T-helper 17 cell (primary cell): ENCODE results near the gene TAP1. TPM values are rescaled to one million over a fixed set of nuclear protein-coding genes. Genes with fewer than 3 reads are reported as not detected.
A peak's percentile ranks its signal among the peaks of the same experiment; 100 is the strongest.
"Not testable (repeated sequence)": the region's sequence is repeated elsewhere in the genome, so short reads cannot be mapped to it uniquely, and the experiment has no call there.

ENCODE experiments used
- ATAC-seq: fragments of 150-1000 bp; cut with Tn5 transposase; 2 replicates; pipeline ENCODE4 v1.10.0; 2021; ENCODE audit warnings: mild to moderate bottlenecking, moderate library complexity
- DNase-seq, 3 donors: peaks; one replicate each; pipeline versions ENCODE4 v3.0.0 to v3.0.0-alpha.2; 2020 to 2021
- H3K9me3 ChIP-seq: one replicate; pipeline ENCODE4 v1.7.0; 2013; ENCODE audit warnings: low read length, mild to moderate bottlenecking; ENCODE audit not compliant: control insufficient read depth, poor library complexity, severe bottlenecking
- H3K27ac Mint-ChIP-seq: one replicate; pipeline ENCODE4 v1.8.0; 2022; ENCODE audit warnings: mild to moderate bottlenecking, moderate library complexity, mixed read lengths
- H3K27me3 Mint-ChIP-seq: one replicate; pipeline ENCODE4 v1.8.0; 2022; ENCODE audit warnings: mixed read lengths
- H3K36me3 Mint-ChIP-seq: one replicate; pipeline ENCODE4 v1.8.0; 2022; ENCODE audit warnings: low read depth, mixed read lengths
- H3K4me1 Mint-ChIP-seq: one replicate; pipeline ENCODE4 v1.8.0; 2022; ENCODE audit warnings: mild to moderate bottlenecking, mixed read lengths
- H3K4me3 Mint-ChIP-seq: one replicate; pipeline ENCODE4 v1.8.0; 2022; ENCODE audit warnings: mild to moderate bottlenecking, moderate library complexity, mixed read lengths
- total RNA-seq, 4 donors: library from RNA in 2 of 4; stranded (reverse) in 2 of 4; gene quantifications; one replicate each; pipeline ENCODE4 v1.2.3 and lab custom pipeline; 2022 to 2026

TAP1 gene
- total RNA-seq (100 to 1,000 TPM; 119 to 125 TPM), total RNA-seq (lab: John Stamatoyannopoulos, UW) (184 to 262 reads per million in 2 donors)

DNA sequence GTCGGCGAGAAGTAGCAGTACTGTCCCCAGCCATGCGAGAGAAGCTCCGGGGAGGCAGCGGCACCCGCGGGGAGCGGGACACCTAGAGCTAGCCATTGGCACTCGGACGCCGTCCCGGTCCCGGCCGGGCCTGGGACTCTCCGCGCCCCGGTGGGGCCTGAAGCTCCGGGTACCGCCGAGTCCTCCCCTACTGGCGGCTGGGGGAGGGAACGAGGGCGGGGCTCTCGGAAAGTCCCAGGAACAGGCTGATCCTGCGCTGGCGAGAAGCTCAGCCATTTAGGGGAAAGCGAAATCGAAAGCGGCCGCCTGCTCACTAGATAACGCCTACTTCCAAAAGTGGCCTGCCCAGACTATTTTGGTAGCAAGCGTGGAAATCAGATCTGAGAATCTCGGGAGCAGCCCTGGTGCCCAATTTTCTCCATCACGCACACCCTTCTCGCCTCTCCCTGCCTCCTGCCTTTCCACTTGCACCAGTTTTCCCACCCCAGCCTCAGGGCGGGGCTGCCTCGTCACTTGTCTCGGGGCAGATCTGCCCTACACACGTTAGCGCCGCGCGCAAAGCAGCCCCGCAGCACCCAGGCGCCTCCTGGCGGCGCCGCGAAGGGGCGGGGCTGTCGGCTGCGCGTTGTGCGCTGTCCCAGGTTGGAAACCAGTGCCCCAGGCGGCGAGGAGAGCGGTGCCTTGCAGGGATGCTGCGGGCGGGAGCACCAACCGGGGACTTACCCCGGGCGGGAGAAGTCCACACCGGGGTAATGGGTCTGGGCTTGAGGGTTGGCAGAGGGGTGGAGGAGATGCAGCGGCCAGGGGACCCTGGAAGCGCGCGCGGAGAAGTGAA lies at the start of gene TAP1, which contains the start of gene PSMB9:
TSS of gene TAP1 (minus strand) at position 164 of the 835 bp plus-strand sequence. CDS start at position 96, 68 bp downstream.
TSS of gene PSMB9 (plus strand) at position 652 of the 835 bp plus-strand sequence. CDS start at position 690, 38 bp downstream.
- Mint-ChIP-seq H3K4me1 (peaks cover 66% of the 10 kb centered on the region), H3K36me3 (peaks cover 34% of the 10 kb centered on the region), H3K27me3 (no peaks in the 10 kb centered on the region), H3K27ac (peak within 1 kb of the TSS; percentile 100), H3K4me3 (peak within 1 kb of the TSS; percentile 99)
- ATAC-seq: peak; percentile 84
- H3K9me3 ChIP-seq: peaks cover 3% of the 10 kb centered on the region
- DNase-seq: peak; percentile 89 to 91 (median 90)

GRCh38 chr6:32895006-32895345 lies 41.5 kb upstream of the TAP1 start:
- DNase-seq (no peak), ATAC-seq (peak; percentile 18)
- H3K27ac Mint-ChIP-seq: peak overlapping the region; percentile 94
- no peaks in the 10 kb centered on the region for H3K36me3 Mint-ChIP-seq
- no peaks in the 10 kb centered on the region for H3K27me3 Mint-ChIP-seq
- H3K9me3 ChIP-seq: no peaks in the 10 kb centered on the region
- peaks cover 30% of the 10 kb centered on the region for H3K4me1 Mint-ChIP-seq
- peak overlapping the region; percentile 95 for H3K4me3 Mint-ChIP-seq

- Mint-ChIP-seq H3K36me3 (no peaks in the 10 kb centered on the region), H3K4me1 (peaks cover 30% of the 10 kb centered on the region), H3K27me3 (no peaks in the 10 kb centered on the region), H3K27ac (peak overlapping the region; percentile 94), H3K4me3 (peak overlapping the region; percentile 95)
- no peaks in the 10 kb centered on the region for H3K9me3 ChIP-seq
- ATAC-seq: peak; percentile 99
- DNase-seq: peak; percentile 87 to 98 (median 92)
Observed at GRCh38 chr6:32894085-32895005, 40.8 kb upstream of the TAP1 start.

DNA sequence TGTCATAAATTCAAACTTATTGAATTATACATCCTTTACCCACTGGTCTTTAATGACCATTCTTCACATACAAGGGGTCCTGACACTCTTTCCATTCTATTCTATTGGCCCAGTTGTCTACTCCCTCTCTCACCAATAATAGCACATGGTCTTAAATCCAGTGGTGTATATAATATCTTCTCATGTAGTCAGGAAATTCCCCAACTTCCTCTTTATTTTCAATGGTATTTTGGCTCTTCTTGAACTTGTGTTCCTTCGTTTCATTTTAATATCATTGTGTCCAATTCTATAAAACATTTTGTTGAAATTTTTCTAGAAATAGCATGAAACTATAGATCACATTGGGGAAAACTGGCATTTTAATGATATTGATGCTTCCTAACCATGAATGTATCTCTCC lies 37.3 kb upstream of the TAP1 start:
- Mint-ChIP-seq H3K27me3 (no peaks in the 10 kb centered on the region), H3K4me3 (no peak overlapping the region), H3K27ac (no peak overlapping the region), H3K4me1 (peaks cover 21% of the 10 kb centered on the region), H3K36me3 (no peaks in the 10 kb centered on the region)
- H3K9me3 ChIP-seq: no peaks in the 10 kb centered on the region
- ATAC-seq (no peak), DNase-seq (no peak)

GRCh38 chr6:32889533-32889932 lies 36.0 kb upstream of the TAP1 start:
- H3K9me3 ChIP-seq: no peaks in the 10 kb centered on the region
- ATAC-seq (no peak), DNase-seq (no peak)
- Mint-ChIP-seq H3K36me3 (no peaks in the 10 kb centered on the region), H3K4me1 (peaks cover 9% of the 10 kb centered on the region), H3K4me3 (no peak overlapping the region), H3K27ac (no peak overlapping the region), H3K27me3 (no peaks in the 10 kb centered on the region)

GRCh38 chr6:32888576-32888975 lies 35.1 kb upstream of the TAP1 start:
- no peak for DNase-seq
- peaks cover 2% of the 10 kb centered on the region for H3K4me1 Mint-ChIP-seq
- ATAC-seq: no peak
- no peak overlapping the region for H3K4me3 Mint-ChIP-seq
- no peaks in the 10 kb centered on the region for H3K27me3 Mint-ChIP-seq
- H3K36me3 Mint-ChIP-seq: no peaks in the 10 kb centered on the region
- H3K27ac Mint-ChIP-seq: no peak overlapping the region
- no peaks in the 10 kb centered on the region for H3K9me3 ChIP-seq

- Mint-ChIP-seq H3K27me3 (no peaks in the 10 kb centered on the region), H3K36me3 (no peaks in the 10 kb centered on the region), H3K4me3 (no peak overlapping the region), H3K4me1 (no peaks in the 10 kb centered on the region), H3K27ac (no peak overlapping the region)
- ATAC-seq (no peak), DNase-seq (no peak)
- H3K9me3 ChIP-seq: no peaks in the 10 kb centered on the region
Observed at GRCh38 chr6:32887616-32888015, 34.1 kb upstream of the TAP1 start.

- Mint-ChIP-seq H3K27me3 (no peaks in the 10 kb centered on the region), H3K4me3 (no peak overlapping the region), H3K36me3 (no peaks in the 10 kb centered on the region), H3K4me1 (no peaks in the 10 kb centered on the region), H3K27ac (no peak overlapping the region)
- ATAC-seq (no peak), DNase-seq (no peak)
- H3K9me3 ChIP-seq: no peaks in the 10 kb centered on the region
Observed at GRCh38 chr6:32886681-32887383, 33.3 kb upstream of the TAP1 start.

DNA sequence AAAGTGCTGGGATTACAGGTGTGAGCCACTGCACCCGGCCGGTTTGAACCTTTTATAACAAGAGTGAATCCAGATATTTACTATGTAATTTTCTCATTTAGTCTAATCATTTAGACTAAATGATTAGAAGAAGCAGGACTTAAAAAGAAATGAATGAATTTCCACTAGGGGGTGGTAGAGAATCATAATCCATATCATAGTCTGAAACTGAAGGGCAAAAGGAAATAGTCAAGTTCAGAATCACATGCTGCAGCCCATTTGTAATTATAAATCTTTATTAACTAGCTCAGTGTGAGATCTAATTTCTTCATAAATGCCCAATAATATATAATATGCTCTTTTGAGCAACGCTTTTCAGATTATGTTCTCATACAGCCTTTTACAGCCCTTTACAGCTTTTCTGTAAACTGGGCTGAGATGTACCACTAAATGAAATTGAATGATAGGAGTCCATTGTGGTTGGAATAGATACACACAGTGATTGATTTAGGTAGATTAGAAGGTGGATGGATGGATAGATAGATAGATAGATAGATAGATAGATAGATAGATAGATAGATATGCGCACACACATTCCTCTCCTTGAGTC lies 32.3 kb upstream of the TAP1 start:
- ATAC-seq: peak; percentile 60

DNA sequence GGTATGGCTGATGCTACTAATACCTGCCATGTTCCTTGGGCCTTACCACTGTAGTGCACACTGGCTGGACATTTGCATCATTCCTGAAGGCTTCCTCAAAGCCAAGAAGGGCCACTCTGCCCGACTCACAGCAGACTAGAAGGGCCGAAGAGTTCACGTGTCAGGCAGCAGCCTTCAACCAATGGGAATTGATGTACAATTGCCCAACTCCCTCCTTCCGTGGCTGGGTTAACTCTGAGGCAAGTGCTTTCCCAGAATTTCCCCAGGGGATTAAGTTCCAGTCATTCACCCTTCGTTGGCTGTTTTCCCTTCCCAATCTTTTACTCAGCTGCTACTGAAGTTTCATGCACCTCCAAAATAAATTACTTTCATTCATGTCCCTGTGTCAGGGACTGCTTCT lies 30.3 kb upstream of the TAP1 start:
- no peaks in the 10 kb centered on the region for H3K9me3 ChIP-seq
- H3K36me3 Mint-ChIP-seq: peaks cover 8% of the 10 kb centered on the region
- peaks cover 7% of the 10 kb centered on the region for H3K27me3 Mint-ChIP-seq
- H3K27ac Mint-ChIP-seq: no peak overlapping the region
- H3K4me1 Mint-ChIP-seq: no peaks in the 10 kb centered on the region
- ATAC-seq: no peak
- no peak for DNase-seq
- H3K4me3 Mint-ChIP-seq: no peak overlapping the region

More for the DNA sequence above, 32.3 kb upstream of the TAP1 start:
- no peak for DNase-seq
- H3K4me1 Mint-ChIP-seq: no peaks in the 10 kb centered on the region
- H3K36me3 Mint-ChIP-seq: peaks cover under 1% of the 10 kb centered on the region
- H3K4me3 Mint-ChIP-seq: no peak overlapping the region
- H3K9me3 ChIP-seq: no peaks in the 10 kb centered on the region
- H3K27ac Mint-ChIP-seq: no peak overlapping the region
- H3K27me3 Mint-ChIP-seq: no peaks in the 10 kb centered on the region

- ATAC-seq (no peak), DNase-seq (no peak)
- Mint-ChIP-seq H3K27ac (no peak overlapping the region), H3K4me3 (no peak overlapping the region), H3K27me3 (peaks cover 7% of the 10 kb centered on the region), H3K4me1 (peaks cover under 1% of the 10 kb centered on the region), H3K36me3 (peaks cover 9% of the 10 kb centered on the region)
- no peaks in the 10 kb centered on the region for H3K9me3 ChIP-seq
Observed at GRCh38 chr6:32882879-32883250, 29.4 kb upstream of the TAP1 start.

DNA sequence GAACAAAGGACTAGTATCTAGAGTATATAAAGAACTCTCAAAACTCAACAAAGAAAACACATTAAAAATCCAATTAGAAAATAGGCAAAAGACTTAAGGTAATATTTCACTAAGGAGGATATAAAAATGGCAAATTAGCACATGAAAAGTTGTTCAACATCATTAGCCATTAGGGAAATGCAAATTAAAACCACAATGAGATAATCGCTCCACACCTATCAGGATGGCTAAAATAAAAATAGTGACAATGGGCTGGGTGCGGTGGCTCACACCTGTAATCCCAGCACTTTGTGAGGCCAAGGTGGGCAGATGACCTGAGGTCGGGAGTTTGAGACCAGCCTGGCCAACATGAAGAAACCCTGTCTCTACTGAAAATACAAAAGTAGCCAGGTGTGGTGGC lies 27.5 kb upstream of the TAP1 start:
- H3K36me3 Mint-ChIP-seq, H3K4me1 Mint-ChIP-seq, H3K4me3 Mint-ChIP-seq, H3K9me3 ChIP-seq, H3K27me3 Mint-ChIP-seq, ATAC-seq, DNase-seq: not testable (repeated sequence)
- peak overlapping the region; percentile 39 for H3K27ac Mint-ChIP-seq
